Skeletal muscle tissue (tissue), 4 donors: Measurements from ENCODE around the gene NABP1. TPM values are rescaled to one million over a fixed set of nuclear protein-coding genes. Genes with fewer than 3 reads are reported as not detected.

Experiments used
- H3K27ac ChIP-seq: one replicate; pipeline ENCODE4 v1.7.0; 2013; ENCODE audit warnings: mild to moderate bottlenecking, low read depth, low read length, inconsistent platforms
- H3K27me3 ChIP-seq, 3 donors: one replicate each; pipeline ENCODE4 v1.7.0; 2013; ENCODE audit warnings: low read length in 3 of 3; ENCODE audit not compliant: control insufficient read depth in 3 of 3, insufficient read depth in 3 of 3
- H3K36me3 ChIP-seq, 3 donors: one replicate each; pipeline ENCODE4 v1.7.0; 2013; ENCODE audit warnings: low read length in 3 of 3; ENCODE audit not compliant: control insufficient read depth in 3 of 3, insufficient read depth in 3 of 3
- H3K4me1 ChIP-seq, 3 donors: one replicate each; pipeline ENCODE4 v1.7.0; 2013; ENCODE audit warnings: low read length in 3 of 3, mild to moderate bottlenecking in 3 of 3; ENCODE audit not compliant: control insufficient read depth in 3 of 3, insufficient read depth in 3 of 3
- H3K4me3 ChIP-seq, 3 donors: one replicate each; pipeline ENCODE4 v1.7.0; 2013; ENCODE audit warnings: low read length in 3 of 3
- H3K9ac ChIP-seq, 3 donors: one replicate each; pipeline ENCODE4 v1.7.0; 2013; ENCODE audit warnings: low read length in 3 of 3, mild to moderate bottlenecking in 3 of 3, moderate library complexity in 2 of 3, low read depth in 1 of 3
- H3K9me3 ChIP-seq, 3 donors: one replicate each; pipeline ENCODE4 v1.7.0; 2013; ENCODE audit warnings: low read length in 3 of 3; ENCODE audit not compliant: control insufficient read depth in 3 of 3
- total RNA-seq: library from RNA; depleted of rRNA; stranded (reverse); fragments of >200 nt; gene quantifications from one replicate; pipeline ENCODE4 v1.2.3, GENCODE V29; 2014
- donor health status: Osteomylitis.

The NABP1 gene
- total RNA-seq, 1 donor from 2014 or later: 14.6 TPM

DNA sequence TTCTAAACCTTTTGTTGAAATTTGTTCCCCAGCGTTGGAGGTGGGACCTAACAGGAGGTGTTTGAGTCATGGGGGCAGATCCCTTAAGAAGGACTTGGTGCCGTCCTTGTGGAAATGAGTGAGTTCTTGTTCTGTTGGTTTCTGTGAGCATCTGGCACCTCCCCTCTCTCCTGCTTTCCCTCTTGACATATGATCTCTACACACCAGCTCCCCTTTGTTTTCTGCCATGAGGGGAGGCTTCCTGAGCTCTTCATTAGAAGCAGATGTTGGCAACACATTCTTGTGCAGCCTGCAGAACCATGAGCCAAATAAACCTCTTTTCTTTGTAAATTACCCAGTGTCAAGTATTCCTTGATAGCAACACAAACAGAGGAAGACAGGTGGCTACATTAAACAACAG, 23.8 kb downstream of the NABP1 start:
- Histone ChIP-seq H3K9ac (no peak overlapping the region), H3K9me3 (no peaks in the 10 kb centered on the region), H3K36me3 (no peaks in the 10 kb centered on the region), H3K27me3 (no peaks in the 10 kb centered on the region), H3K4me3 (no peak overlapping the region), H3K4me1 (no peaks in the 10 kb centered on the region), H3K27ac (no peak overlapping the region)

- H3K4me3 ChIP-seq: no peak overlapping the region
- no peaks in the 10 kb centered on the region for H3K36me3 ChIP-seq
- no peaks in the 10 kb centered on the region for H3K9me3 ChIP-seq
- no peak overlapping the region for H3K9ac ChIP-seq
- H3K27ac ChIP-seq: no peak overlapping the region
- H3K4me1 ChIP-seq: no peaks in the 10 kb centered on the region
- no peaks in the 10 kb centered on the region for H3K27me3 ChIP-seq
Observed at GRCh38 chr2:191703079-191703725, 25.3 kb downstream of the NABP1 start.

DNA sequence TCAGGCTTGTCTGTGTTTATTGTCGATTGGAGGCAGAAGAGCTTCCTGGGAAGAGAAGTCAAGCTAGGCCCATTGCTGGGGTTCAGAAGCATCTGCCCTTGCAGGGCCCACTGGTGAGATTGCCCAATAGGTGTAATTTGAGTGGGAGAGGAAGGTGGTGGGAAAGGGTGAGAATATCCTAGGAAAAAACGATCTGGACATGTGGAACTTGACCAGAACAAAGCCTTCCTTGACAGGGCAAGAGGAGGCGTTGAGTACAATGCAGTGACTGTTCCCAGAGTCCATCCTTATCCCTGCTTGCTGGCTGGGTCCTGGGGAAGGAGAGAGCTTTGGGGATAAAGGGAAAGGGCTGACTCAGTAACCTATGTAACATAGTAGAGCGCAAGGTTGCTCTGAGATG, 27.1 kb downstream of the NABP1 start:
- H3K9me3 ChIP-seq: no peaks in the 10 kb centered on the region
- H3K27me3 ChIP-seq: no peaks in the 10 kb centered on the region
- no peaks in the 10 kb centered on the region for H3K36me3 ChIP-seq
- H3K4me1 ChIP-seq: no peaks in the 10 kb centered on the region
- H3K4me3 ChIP-seq: no peak overlapping the region
- no peak overlapping the region for H3K9ac ChIP-seq
- H3K27ac ChIP-seq: no peak overlapping the region

DNA sequence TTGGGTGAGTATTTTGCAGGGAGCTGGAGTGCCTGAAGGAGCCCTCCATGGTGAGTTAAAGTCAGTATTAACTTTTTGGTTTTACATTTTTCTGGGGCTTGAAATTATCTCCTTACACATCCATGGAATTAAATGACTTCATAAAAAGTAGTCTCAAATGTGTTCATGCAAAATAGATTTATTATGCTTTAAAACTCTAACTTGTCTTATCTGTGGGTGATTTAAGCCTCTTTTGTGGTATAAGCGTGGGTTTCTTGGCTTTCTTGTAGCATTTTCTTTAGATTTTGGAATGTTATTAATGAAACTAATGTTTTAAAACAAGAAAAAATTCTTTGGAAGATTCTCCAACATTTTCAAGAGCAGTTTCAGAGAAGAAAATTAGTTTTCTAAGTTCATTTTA, 27.8 kb downstream of the NABP1 start:
- Histone ChIP-seq H3K27ac (no peak overlapping the region), H3K4me3 (no peak overlapping the region), H3K9me3 (no peaks in the 10 kb centered on the region), H3K9ac (no peak overlapping the region), H3K36me3 (no peaks in the 10 kb centered on the region), H3K4me1 (peaks cover 0 to 3% (median 0%) of the 10 kb centered on the region in 3 donors), H3K27me3 (no peaks in the 10 kb centered on the region)

GRCh38 chr2:191706791-191707190, 28.9 kb downstream of the NABP1 start:
- H3K27me3 ChIP-seq: no peaks in the 10 kb centered on the region
- H3K9ac ChIP-seq: no peak overlapping the region
- H3K36me3 ChIP-seq: no peaks in the 10 kb centered on the region
- peaks cover 0 to 4% (median 0%) of the 10 kb centered on the region in 3 donors for H3K4me1 ChIP-seq
- H3K9me3 ChIP-seq: no peaks in the 10 kb centered on the region
- no peak overlapping the region for H3K27ac ChIP-seq
- no peak overlapping the region for H3K4me3 ChIP-seq

DNA sequence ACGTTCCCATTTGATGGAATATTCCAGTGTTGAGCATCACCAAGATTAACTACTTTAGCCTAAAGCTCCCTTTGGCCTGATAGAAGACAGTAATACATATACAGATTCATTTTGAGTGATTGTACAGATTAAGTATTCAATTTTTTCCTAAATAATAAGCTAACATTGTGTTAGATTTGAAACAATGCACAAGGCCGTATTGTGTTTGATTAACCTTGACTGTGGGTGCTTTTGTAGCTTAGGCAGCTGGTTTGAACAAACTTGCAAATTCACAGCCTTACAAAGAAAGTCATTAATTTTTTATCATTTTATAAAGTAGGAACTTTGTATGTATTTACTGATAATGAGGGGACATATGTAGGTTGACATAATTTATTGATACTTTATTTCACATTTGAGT, 29.6 kb downstream of the NABP1 start:
- H3K36me3 ChIP-seq: no peaks in the 10 kb centered on the region
- H3K27me3 ChIP-seq: no peaks in the 10 kb centered on the region
- H3K9me3 ChIP-seq: no peaks in the 10 kb centered on the region
- no peak overlapping the region for H3K4me3 ChIP-seq
- no peak overlapping the region for H3K27ac ChIP-seq
- no peak overlapping the region for H3K9ac ChIP-seq
- peaks cover 0 to 4% (median 0%) of the 10 kb centered on the region in 3 donors for H3K4me1 ChIP-seq

DNA sequence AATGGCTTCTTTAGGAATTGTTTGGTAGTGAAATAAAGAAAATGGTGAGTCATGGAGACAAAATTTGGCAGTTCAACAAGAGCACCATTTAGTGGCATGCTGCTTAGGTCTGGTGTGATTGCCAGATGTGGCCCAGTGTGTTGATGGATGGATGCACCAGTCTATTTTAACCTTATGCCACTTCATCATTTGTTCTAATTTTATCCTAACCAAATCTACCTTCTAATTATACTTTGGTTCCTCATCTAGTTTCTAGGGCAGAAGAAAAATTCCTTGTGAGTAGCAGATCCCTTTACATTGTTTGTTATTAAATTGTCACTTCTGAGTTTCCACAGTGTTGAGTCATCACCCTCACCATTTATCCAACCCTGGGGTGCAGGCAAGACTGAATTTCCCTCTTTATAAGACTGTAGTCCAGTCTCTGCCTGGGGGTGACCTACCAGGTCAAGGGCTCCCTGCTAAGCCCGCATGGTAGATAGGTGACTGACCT, 32.5 kb downstream of the NABP1 start:
- no peak overlapping the region for H3K4me3 ChIP-seq
- no peak overlapping the region for H3K9ac ChIP-seq
- no peaks in the 10 kb centered on the region for H3K9me3 ChIP-seq
- H3K36me3 ChIP-seq: no peaks in the 10 kb centered on the region
- no peak overlapping the region for H3K27ac ChIP-seq
- peaks cover 0 to 4% (median 0%) of the 10 kb centered on the region in 3 donors for H3K4me1 ChIP-seq
- no peaks in the 10 kb centered on the region for H3K27me3 ChIP-seq

- Histone ChIP-seq H3K4me1 (peaks cover 0 to 4% (median 0%) of the 10 kb centered on the region in 3 donors), H3K27ac (no peak overlapping the region), H3K4me3 (no peak overlapping the region), H3K9ac (no peak overlapping the region), H3K9me3 (no peaks in the 10 kb centered on the region), H3K36me3 (no peaks in the 10 kb centered on the region), H3K27me3 (no peaks in the 10 kb centered on the region)
Observed at GRCh38 chr2:191711621-191712020, 33.7 kb downstream of the NABP1 start.

DNA sequence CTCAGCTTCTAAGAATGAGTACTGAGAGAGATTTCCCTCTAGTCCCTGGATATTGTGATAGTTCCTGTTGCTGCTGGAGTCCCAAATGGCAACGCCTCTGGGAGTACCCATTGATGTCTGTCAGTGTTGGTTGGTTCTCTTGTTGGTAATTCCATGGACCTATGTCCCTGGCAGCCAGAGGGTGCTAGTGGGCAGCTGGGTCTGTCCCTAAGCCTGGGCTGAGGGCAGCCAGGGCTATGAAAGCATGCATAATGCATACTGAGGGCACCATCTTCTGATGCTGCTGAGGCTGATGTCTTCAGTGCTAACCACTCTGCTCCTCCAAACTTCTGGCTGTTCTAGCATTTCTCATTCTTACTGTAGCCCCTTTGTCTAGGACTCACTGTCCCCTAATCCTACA, 35.9 kb downstream of the NABP1 start:
- H3K4me3 ChIP-seq: no peak overlapping the region
- H3K27ac ChIP-seq: no peak overlapping the region
- peaks cover 0 to 4% (median 0%) of the 10 kb centered on the region in 3 donors for H3K4me1 ChIP-seq
- no peaks in the 10 kb centered on the region for H3K36me3 ChIP-seq
- no peaks in the 10 kb centered on the region for H3K27me3 ChIP-seq
- H3K9me3 ChIP-seq: no peaks in the 10 kb centered on the region
- no peak overlapping the region for H3K9ac ChIP-seq

DNA sequence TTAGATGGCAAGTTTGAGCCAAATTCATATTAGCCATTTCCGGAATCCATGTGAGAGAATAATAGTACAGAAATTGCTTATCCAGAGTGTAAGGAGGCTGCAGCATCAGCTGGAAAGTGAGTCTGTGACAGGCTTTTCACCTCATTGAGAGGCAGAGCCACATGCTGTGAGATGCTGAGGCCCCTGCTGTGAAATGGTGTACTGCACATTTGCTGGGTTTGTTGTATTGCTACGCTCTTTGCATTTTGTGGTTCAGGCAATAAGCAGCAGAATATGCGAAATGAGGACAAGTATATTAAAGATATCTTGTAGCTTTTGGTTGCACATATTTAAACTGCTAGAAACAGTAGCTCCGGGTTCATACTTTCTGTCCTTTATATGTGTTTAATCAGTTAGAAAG, 37.0 kb downstream of the NABP1 start:
- Histone ChIP-seq H3K4me1 (peaks cover 0 to 4% (median 0%) of the 10 kb centered on the region in 3 donors), H3K27ac (no peak overlapping the region), H3K36me3 (no peaks in the 10 kb centered on the region), H3K9me3 (no peaks in the 10 kb centered on the region), H3K4me3 (no peak overlapping the region), H3K9ac (no peak overlapping the region), H3K27me3 (no peaks in the 10 kb centered on the region)
